NAMALWA (cell line): ENCODE results near the gene ASPHD2.

ENCODE experiments used
- DNase-seq: peaks from one replicate; pipeline ENCODE4 v3.0.0-alpha.2; 2015; ENCODE audit warnings: low spot score

The ASPHD2 gene

GRCh38 chr22:26446808-26447515 lies 17.9 kb downstream of the ASPHD2 start:
- no peak for DNase-seq

DNA sequence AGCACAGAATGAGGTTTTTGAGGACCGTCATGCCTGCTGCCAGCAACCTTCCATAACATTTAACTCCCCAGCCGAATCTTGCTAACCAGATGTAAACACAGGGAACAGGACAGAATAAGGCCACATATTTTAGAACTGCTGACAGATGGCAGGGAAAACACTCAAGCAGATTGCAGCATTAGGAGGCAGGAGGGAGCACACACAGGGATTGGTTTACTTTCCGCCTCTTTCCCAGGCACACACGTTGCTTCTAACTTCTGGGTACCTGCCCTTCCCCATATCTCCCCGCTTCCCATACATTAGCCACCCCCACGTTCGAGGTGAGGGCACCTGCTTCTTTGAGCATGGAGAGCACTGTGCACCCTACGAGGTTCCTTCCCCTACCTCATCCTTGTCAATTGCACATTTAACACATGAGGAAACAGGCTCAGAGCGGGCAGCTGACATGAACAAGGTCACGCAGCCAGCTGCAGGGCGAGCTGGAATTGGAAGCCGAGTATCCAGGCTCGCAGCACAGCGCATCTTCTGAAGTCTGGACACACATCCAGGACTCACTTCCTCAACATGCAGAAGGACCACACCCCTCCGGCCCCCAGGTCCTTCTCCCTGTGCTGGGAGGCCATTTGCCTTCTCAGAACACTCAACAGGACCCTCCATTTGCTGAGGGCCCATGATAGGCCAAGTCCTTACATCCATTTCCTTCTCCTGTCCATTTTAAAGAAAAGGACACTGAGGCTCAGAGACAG lies 18.7 kb downstream of the ASPHD2 start:
- no peak for DNase-seq

DNA sequence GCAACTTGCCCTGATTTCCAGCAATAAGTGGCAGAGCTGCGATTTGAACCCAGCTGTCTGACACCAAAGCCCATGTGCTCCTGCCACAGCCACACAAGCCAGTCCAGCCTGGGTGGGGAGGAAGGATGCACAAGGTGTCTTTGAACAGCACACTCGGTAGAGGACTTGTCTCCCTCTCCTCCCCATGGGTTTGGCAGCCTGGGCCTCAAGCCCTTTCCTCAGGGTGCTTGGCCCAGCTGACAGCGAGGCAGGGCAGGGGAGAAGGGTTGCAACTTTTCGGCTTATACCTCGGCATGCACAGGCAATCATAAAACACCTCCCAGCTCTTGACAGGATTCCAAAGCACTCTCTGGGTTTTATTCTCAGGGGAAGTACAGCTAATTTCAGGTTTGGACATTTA lies 19.3 kb downstream of the ASPHD2 start:
- no peak for DNase-seq

GRCh38 chr22:26448941-26449340 lies 19.9 kb downstream of the ASPHD2 start:
- no peak for DNase-seq

GRCh38 chr22:26450453-26451185 lies 21.6 kb downstream of the ASPHD2 start:
- no peak for DNase-seq

GRCh38 chr22:26452236-26453016 lies 23.4 kb downstream of the ASPHD2 start:
- DNase-seq, result no peak

- DNase-seq, result no peak
These were observed 24.2 kb downstream of the ASPHD2 start for GRCh38 chr22:26453216-26453615.

- DNase-seq, result no peak
These were observed 24.9 kb downstream of the ASPHD2 start for GRCh38 chr22:26453812-26454500.

DNA sequence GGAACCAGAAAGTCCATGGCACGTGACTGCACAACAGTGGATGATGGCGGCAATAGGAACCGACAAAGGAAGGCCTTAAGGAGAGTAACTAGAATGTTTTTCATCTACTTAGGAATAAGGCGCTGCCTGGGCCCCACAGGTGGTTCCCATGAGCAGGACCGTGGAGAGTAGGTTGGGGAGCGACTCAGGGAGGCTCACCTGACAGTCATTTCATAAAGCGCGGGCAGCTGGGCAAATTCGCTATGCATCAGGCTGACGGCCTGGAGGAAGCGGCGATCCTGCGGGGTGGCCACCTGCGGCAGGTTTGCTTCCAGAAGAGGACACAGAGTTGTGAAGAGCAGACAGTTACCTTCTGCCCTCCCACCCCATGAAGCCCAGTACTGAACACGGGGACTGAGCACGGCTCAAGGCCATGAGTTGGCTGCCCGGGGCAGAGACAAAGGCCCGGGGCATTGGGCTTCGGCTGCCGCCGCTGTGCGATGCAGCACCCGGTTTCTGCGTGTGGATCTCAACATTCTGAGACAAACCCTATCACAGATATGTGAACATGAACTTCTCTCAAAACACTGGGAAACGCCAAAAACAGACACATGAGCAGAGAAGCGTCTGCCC lies 28.7 kb downstream of the ASPHD2 start:
- DNase-seq, result no peak

DNA sequence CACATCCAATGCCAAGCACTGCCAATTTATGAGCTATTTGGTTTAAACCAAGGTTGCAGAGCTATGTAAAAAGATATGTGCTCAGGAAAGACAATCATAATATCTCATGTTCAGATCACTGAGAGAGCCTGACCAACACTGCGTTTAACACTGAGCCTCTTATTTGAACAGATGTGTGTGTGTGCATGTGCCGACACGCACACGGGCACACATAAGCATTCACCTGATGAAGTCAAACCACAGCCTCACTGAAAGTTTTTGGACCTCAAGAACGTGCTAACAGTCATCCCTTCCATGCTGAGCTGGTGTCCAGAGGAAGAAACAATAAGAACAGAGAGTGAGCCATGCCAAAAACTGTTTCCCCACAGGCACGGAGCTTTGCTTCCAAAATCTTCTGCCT lies 31.1 kb downstream of the ASPHD2 start:
- DNase-seq, result no peak

DNA sequence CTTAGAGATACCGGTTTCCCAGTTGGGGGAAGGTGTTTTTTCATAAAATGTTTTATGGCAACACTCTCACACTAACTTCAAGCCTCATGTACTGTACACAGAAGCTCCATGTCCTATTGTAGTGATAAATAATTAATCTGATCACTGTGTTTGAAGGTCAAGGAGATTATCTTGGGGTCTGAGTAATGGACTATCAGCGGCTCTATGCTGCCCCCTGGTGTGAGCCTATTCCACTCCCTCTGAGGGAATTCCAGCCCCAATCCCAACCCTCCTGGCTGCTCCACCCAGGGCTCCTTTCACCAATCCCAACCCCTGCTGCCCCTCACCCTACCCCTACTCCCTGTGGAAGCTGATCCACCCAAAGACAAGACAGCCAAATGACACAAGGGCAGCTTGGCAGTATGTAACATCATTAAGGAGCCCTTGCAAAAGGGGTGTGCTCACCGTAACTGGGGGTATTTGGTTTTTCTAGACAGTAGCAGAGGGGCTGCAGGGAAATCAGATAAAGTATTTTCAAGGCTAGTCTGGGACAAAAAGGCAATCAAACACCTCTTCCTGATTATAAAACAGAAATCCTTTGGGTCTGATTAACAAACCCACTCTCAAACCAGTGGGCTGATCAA lies 32.2 kb downstream of the ASPHD2 start:
- no peak for DNase-seq

GRCh38 chr22:26462051-26462450 lies 33.0 kb downstream of the ASPHD2 start:
- DNase-seq, result no peak

- no peak for DNase-seq
These were observed 33.6 kb downstream of the ASPHD2 start for GRCh38 chr22:26462641-26463040.

DNA sequence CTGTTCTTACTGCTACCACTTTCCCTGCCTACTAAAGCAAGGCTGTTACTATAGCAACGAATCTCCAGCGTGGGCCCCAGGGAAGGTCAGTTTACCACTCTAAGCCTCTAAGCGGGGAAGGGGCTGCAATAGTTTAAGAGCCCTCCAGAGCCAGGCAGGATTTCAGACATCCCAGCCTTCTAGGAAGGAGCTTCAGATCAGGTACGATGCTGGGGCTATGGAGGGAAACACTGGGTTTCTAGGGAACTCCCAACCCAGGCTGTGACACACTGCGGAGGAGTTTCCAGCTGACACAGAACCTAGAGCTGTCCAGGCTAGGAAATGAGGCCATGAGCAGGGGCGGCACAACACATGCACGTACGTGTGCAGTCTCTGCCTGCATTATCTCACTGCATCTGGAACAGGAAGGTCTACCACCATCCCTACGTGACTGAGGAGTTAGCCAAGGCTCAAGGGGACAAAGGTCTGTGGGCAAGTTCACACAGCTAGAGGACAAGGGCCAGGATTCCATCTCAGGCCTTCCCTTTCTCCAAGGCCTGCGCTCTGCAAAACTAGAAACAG lies 34.1 kb downstream of the ASPHD2 start:
- no peak for DNase-seq

DNA sequence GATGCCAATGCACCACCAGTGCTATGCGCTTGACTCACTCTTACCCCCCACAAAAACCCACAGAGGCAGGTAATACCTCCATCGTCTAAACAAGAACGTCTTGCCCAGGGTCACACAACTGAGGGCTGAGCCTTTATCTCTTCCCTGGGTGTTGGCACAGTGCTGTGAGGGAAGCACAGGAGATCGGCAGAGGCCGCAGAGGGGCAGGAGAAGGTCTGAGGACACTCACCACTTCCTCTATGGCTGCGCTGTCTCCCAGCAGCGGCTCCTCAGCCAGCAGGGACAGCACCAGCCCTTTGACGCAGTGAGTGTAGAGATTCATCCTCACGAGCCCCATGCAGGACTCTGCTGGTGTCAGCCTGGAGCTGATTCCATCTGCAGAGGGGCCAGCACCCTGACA lies 34.6 kb downstream of the ASPHD2 start:
- DNase-seq, result no peak

DNA sequence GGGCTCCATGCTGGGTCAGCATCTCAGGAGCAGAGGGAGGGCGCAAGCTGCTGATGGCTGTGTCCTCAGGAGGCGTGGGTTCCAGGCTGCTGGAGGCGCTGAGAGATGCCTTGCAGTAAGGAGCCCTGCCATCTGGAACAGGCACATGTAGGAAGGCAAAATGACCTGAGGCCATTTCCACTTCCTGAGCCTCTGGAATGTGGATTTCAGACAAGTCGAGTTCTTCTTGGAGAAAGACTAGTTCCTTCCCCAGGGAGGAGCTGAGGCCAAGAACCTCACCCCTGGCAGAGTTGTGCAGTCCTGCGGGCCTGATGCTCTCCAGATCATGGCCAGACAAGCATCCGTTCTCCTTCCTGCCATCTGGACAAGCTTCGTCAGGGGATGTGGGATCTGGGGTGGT lies 35.3 kb downstream of the ASPHD2 start:
- no peak for DNase-seq

DNA sequence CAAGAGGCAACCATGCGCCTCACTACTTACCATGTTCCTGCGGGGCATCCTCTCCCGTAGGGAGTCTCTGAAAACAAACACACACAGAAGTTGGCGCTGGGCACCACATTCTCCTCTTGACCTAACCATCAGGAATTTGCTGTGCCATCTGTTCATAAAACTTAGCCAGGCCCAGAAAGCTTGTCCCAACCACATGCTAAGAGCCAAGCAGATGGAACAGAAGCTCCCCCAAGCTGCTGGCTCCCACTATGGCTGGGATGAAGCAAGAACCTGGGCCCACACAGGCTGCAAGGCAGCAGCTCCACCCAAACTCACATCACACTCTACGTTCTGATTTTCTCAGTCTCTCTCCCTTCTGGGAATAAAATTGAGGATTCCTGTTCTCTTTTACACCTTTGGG lies 37.1 kb downstream of the ASPHD2 start:
- no peak for DNase-seq

GRCh38 chr22:26470807-26471206 lies 41.7 kb downstream of the ASPHD2 start:
- no peak for DNase-seq

DNA sequence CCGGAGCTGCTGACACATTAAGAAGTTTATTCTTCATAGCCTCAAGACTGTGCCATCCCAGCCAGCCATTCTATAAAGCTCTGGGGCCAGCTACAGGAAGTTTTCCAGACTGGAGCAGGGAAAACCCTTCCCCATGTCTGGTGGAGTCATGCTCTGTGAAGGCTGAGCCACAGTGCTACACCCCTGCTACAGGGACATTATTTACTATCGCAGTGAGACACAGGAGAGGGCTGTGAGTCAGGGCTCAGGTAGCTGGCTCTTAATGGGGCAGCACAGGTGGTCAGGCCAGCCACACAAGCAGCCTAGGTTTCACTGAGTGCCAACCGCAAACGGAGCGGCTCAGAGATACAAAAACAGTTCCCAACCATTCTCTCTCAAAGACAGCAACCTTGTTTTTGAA lies 42.5 kb downstream of the ASPHD2 start:
- no peak for DNase-seq

DNA sequence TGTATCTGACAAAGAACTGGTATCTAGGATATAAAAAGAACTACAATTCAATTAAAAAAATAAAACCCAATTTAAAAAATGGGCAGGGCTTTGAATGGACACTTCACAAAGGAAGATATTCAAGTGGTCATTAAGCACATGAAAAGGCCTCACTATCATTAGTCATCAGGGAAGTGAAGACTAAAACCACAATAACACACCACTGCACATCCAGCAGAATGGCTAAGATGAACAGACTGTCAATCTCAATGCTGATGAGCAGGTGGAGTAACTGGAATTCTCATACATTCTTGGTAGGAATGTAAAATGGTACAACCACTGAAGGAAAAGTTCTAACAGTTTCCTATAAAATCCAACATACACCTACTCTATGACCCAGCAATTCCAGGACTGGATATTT lies 45.6 kb downstream of the ASPHD2 start:
- no peak for DNase-seq
